ENCODE results near the gene UBE2J2.
"Not testable (repeated sequence)": the region's sequence is repeated elsewhere in the genome, so short reads cannot be mapped to it uniquely, and the experiment has no call there.

Gene UBE2J2

GRCh38 chr1:1255611-1256010 is 18.0 kb downstream of the UBE2J2 start:
- no peak for DNase-seq (ENCODE audit: low read depth)

- no peak for DNase-seq (ENCODE audit: low read depth)
Observed at GRCh38 chr1:1255078-1255477, 18.6 kb downstream of the UBE2J2 start.

- no peak for DNase-seq (ENCODE audit: low read depth)
Observed at GRCh38 chr1:1254667-1254998, 19.0 kb downstream of the UBE2J2 start.

GRCh38 chr1:1253972-1254666 is 19.5 kb downstream of the UBE2J2 start:
- DNase-seq (ENCODE audit: low read depth): no peak

- no peak for DNase-seq (ENCODE audit: low read depth)
Observed at GRCh38 chr1:1253314-1253713, 20.3 kb downstream of the UBE2J2 start.

GRCh38 chr1:1250786-1251284 is 22.8 kb downstream of the UBE2J2 start:
- DNase-seq (ENCODE audit: low read depth): peak; percentile 25

GRCh38 chr1:1248009-1248913 is 25.4 kb downstream of the UBE2J2 start:
- not testable (repeated sequence) for DNase-seq (ENCODE audit: low read depth)

- no peak for DNase-seq (ENCODE audit: low read depth)
Observed at GRCh38 chr1:1247341-1247913, 26.2 kb downstream of the UBE2J2 start.

GRCh38 chr1:1246577-1247340 is 26.9 kb downstream of the UBE2J2 start, which contains the start of gene C1QTNF12:
TSS of gene C1QTNF12 (minus strand) at chr1:1246722. CDS start at chr1:1246690, 32 bp downstream.
- no peak for DNase-seq (ENCODE audit: low read depth)

- DNase-seq (ENCODE audit: low read depth): no peak
Observed at GRCh38 chr1:1245817-1246576, 27.7 kb downstream of the UBE2J2 start.

GRCh38 chr1:1245178-1245816 is 28.4 kb downstream of the UBE2J2 start:
- no peak for DNase-seq (ENCODE audit: low read depth)

GRCh38 chr1:1244192-1244811 is 29.4 kb downstream of the UBE2J2 start:
- DNase-seq (ENCODE audit: low read depth): no peak

- no peak for DNase-seq (ENCODE audit: low read depth)
Observed at GRCh38 chr1:1243807-1244191, 29.9 kb downstream of the UBE2J2 start.

- no peak for DNase-seq (ENCODE audit: low read depth)
Observed at GRCh38 chr1:1243266-1243660, 30.4 kb downstream of the UBE2J2 start.

GRCh38 chr1:1242461-1243265 is 31.0 kb downstream of the UBE2J2 start:
- no peak for DNase-seq (ENCODE audit: low read depth)

GRCh38 chr1:1241588-1242219 is 31.9 kb downstream of the UBE2J2 start:
- DNase-seq (ENCODE audit: low read depth): no peak

GRCh38 chr1:1240822-1241587 is 32.6 kb downstream of the UBE2J2 start:
- DNase-seq (ENCODE audit: low read depth): no peak

- DNase-seq (ENCODE audit: low read depth): no peak
Observed at GRCh38 chr1:1240348-1240732, 33.3 kb downstream of the UBE2J2 start.
